Measurements from ENCODE around the gene FCMR.

The FCMR gene

DNA sequence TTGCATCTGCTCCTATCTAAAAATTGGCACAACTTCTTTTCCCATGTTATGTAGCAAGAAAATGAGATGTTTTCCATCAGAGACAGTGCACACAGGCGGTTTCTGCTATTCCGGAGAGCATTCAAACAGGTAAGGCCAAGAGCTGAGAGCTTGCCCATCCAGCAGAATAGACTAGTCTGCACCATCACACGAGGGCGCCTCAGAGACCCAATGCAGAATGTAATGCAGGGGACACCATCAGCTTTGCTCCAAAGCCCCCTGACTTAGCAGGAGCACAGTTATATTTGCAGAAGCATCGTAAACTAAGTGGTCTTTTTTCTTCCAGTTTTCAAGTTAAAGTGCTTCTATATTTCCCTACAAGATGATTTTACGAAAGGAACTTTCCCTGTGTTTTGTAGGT lies 19.8 kb downstream of the FCMR start:
- no peaks in the 10 kb centered on the region for H3F3A ChIP-seq (ENCODE audit: low read depth)

DNA sequence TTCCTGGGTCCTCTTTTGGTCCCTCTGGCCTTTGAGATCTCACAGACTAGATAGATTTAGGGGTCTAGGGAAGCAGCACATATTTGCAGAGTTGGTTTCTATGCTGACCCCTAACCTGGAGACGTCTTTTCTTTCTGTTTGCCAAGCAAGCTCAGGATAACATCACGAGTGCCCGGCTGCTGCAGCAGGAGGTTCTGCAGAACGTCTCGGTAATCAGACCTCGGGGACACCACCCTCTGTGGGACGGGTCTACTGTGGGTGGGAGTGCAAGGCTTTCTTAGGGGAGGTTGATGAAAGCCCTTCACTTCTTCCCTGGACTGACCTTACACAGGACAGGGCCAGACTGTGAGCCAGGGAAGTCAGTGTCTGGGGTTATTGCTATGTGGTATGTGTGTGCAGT lies 21.6 kb downstream of the FCMR start:
- no peaks in the 10 kb centered on the region for H4K20me1 ChIP-seq (ENCODE audit: insufficient read depth, low read length, poor library complexity, severe bottlenecking)
- TF ChIP-seq EZH2phosphoT487 (IDR thresholded peaks at IDR 0.05; ENCODE audit: borderline replicate concordance), result no peak
- TF ChIP-seq, protein P1, sequence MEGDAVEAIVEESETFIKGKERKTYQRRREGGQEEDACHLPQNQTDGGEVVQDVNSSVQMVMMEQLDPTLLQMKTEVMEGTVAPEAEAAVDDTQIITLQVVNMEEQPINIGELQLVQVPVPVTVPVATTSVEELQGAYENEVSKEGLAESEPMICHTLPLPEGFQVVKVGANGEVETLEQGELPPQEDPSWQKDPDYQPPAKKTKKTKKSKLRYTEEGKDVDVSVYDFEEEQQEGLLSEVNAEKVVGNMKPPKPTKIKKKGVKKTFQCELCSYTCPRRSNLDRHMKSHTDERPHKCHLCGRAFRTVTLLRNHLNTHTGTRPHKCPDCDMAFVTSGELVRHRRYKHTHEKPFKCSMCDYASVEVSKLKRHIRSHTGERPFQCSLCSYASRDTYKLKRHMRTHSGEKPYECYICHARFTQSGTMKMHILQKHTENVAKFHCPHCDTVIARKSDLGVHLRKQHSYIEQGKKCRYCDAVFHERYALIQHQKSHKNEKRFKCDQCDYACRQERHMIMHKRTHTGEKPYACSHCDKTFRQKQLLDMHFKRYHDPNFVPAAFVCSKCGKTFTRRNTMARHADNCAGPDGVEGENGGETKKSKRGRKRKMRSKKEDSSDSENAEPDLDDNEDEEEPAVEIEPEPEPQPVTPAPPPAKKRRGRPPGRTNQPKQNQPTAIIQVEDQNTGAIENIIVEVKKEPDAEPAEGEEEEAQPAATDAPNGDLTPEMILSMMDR (conservative IDR thresholded peaks at IDR 0.05; ENCODE audit: low read length), result no peak
- no peaks in the 10 kb centered on the region for H3F3A ChIP-seq (ENCODE audit: low read depth)
- no peaks in the 10 kb centered on the region for H3K27me3 ChIP-seq (ENCODE audit: insufficient read depth, low read length, poor library complexity, severe bottlenecking)
- no peaks in the 10 kb centered on the region for H3K79me2 ChIP-seq (ENCODE audit: insufficient read depth, low read length)
- H2AFZ ChIP-seq (ENCODE audit: low read length), result no peak overlapping the region
- H3K4me3 ChIP-seq (ENCODE audit: low read length, poor library complexity, severe bottlenecking), result no peak overlapping the region
- no peaks in the 10 kb centered on the region for H3K4me1 ChIP-seq (ENCODE audit: insufficient read depth, low read length, poor library complexity, severe bottlenecking)
- H3K9ac ChIP-seq (ENCODE audit: low read depth, low read length, poor library complexity, severe bottlenecking), result no peak overlapping the region
- H3K9me3 ChIP-seq (ENCODE audit: insufficient read depth, low read depth, low read length), result no peaks in the 10 kb centered on the region
- no peaks in the 10 kb centered on the region for H3K9me2 ChIP-seq (replicated peaks; ENCODE audit: low read depth, low read length)
- H3K4me2 ChIP-seq (ENCODE audit: low read depth, low read length, poor library complexity, severe bottlenecking), result no peak overlapping the region
- H3K36me3 ChIP-seq (ENCODE audit: insufficient read depth, low read length), result no peaks in the 10 kb centered on the region

More for the DNA sequence above, 19.8 kb downstream of the FCMR start:
- Histone ChIP-seq H3K4me1 (ENCODE audit: insufficient read depth, low read length, poor library complexity, severe bottlenecking) (no peaks in the 10 kb centered on the region), H3K9me2 (replicated peaks; ENCODE audit: low read depth, low read length) (no peaks in the 10 kb centered on the region), H4K20me1 (ENCODE audit: insufficient read depth, low read length, poor library complexity, severe bottlenecking) (no peaks in the 10 kb centered on the region), H3K9ac (ENCODE audit: low read depth, low read length, poor library complexity, severe bottlenecking) (no peak overlapping the region), H3K4me2 (ENCODE audit: low read depth, low read length, poor library complexity, severe bottlenecking) (no peak overlapping the region), H3K36me3 (ENCODE audit: insufficient read depth, low read length) (no peaks in the 10 kb centered on the region), H3K27me3 (ENCODE audit: insufficient read depth, low read length, poor library complexity, severe bottlenecking) (no peaks in the 10 kb centered on the region), H3K4me3 (ENCODE audit: low read length, poor library complexity, severe bottlenecking) (no peak overlapping the region), H2AFZ (ENCODE audit: low read length) (no peak overlapping the region), H3K9me3 (ENCODE audit: insufficient read depth, low read depth, low read length) (no peaks in the 10 kb centered on the region), H3K79me2 (ENCODE audit: insufficient read depth, low read length) (no peaks in the 10 kb centered on the region)
- no peak for TF ChIP-seq EZH2phosphoT487 (IDR thresholded peaks at IDR 0.05; ENCODE audit: borderline replicate concordance)
- TF ChIP-seq, protein P1 (conservative IDR thresholded peaks at IDR 0.05; ENCODE audit: low read length), result no peak

DNA sequence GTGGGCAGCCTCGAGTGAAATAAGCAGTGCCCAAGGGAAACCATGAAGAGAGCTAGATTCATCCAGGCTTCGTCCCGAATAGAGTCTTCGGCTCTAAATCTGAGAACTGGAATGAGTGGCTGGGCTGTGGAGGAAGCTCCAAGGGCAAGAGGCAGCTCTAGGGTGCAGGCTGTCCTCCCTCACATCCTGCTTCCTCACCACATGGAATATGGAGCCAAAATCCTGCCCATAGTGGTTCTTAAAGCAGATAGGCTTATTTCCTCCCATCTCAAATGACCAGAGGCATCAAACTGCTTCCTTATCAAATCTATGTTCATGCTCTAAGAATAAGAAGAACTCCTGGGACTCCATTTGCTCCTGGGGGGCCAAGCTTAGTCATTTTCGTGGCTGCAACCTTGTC lies 22.0 kb downstream of the FCMR start:
- Histone ChIP-seq H3K36me3 (ENCODE audit: insufficient read depth, low read length) (no peaks in the 10 kb centered on the region), H3K4me2 (ENCODE audit: low read depth, low read length, poor library complexity, severe bottlenecking) (no peak overlapping the region), H3F3A (ENCODE audit: low read depth) (no peaks in the 10 kb centered on the region), H3K4me3 (ENCODE audit: low read length, poor library complexity, severe bottlenecking) (no peak overlapping the region), H3K9me2 (replicated peaks; ENCODE audit: low read depth, low read length) (no peaks in the 10 kb centered on the region), H3K4me1 (ENCODE audit: insufficient read depth, low read length, poor library complexity, severe bottlenecking) (no peaks in the 10 kb centered on the region), H3K27me3 (ENCODE audit: insufficient read depth, low read length, poor library complexity, severe bottlenecking) (no peaks in the 10 kb centered on the region), H3K9ac (ENCODE audit: low read depth, low read length, poor library complexity, severe bottlenecking) (no peak overlapping the region), H2AFZ (ENCODE audit: low read length) (no peak overlapping the region), H4K20me1 (ENCODE audit: insufficient read depth, low read length, poor library complexity, severe bottlenecking) (no peaks in the 10 kb centered on the region), H3K79me2 (ENCODE audit: insufficient read depth, low read length) (no peaks in the 10 kb centered on the region), H3K9me3 (ENCODE audit: insufficient read depth, low read depth, low read length) (no peaks in the 10 kb centered on the region)
- no peak for TF ChIP-seq EZH2phosphoT487 (IDR thresholded peaks at IDR 0.05; ENCODE audit: borderline replicate concordance)
- TF ChIP-seq, protein P1 (conservative IDR thresholded peaks at IDR 0.05; ENCODE audit: low read length), result no peak

Data from Loucy (cell line).